Limb (tissue), 2 donors: ENCODE results near the gene RPL3.

Source experiments
- DNase-seq, 2 donors: peaks; one replicate each; pipeline ENCODE4 v3.0.0-alpha.2; 2016; ENCODE audit errors: extremely low spot score in 2 of 2

Gene RPL3

DNA sequence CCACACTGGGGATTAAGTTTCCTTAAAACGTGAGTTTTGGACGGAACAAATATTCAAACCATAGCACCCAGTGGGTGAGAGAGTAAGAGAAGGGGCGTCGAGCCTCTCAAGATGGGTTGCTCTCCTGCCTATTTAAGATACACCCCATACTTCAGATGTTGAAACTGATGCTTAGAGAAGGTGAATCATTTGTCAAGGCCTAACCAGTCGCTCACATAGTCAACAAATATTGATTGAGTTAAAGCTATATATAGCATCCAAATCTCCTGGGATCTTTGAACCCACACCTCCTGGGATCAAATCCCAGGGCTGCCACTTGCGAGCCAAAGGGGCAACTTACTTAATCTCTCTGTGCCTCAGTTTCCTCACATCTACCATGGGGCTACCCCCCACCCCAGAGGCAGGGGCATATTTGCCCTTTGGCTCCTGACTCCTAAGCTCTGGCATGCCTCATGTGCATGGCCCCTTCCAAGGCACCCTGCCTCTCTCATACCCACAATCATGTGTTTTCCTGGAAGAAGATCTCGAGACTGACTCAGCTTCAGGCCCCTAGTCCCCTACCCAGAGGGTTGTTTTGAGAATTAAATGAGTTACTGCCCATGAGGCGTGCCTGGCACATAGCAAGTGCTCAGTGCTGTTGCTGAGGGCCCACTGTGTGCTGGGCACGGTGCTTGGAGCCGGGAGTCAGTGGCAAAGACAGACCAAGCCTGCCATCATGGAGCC is 55.6 kb downstream of the RPL3 start:
- DNase-seq = no peak
